Calu3 (cell line): ENCODE measurements around the gene E2F1. TPM values are rescaled to one million over a fixed set of nuclear protein-coding genes. Genes with fewer than 3 reads are reported as not detected.

Experiments
- BruUV-seq: library from RNA; stranded (reverse); fragments of 400-500 nt; replicated peaks from 2 replicates; lab custom pipeline; 2021; lab: Mats Ljungman, UMichigan
- CTCF ChIA-PET: fragments of 300-600 bp; sonication (Branson Sonifier 250); formaldehyde crosslinking; loops from one replicate; lab custom pipeline; 2022; ENCODE audit warnings: antibody characterized with exemption; lab: Charles Lee
- DNase-seq: peaks from one replicate; pipeline ENCODE4 v3.0.0; 2022
- H3K27ac Mint-ChIP-seq: one replicate; pipeline ENCODE4 v1.8.0; 2022; ENCODE audit warnings: mixed read lengths; ENCODE audit not compliant: unreplicated experiment
- H3K27me3 Mint-ChIP-seq: one replicate; pipeline ENCODE4 v1.8.0; 2022; ENCODE audit warnings: mixed read lengths; ENCODE audit not compliant: unreplicated experiment
- H3K36me3 Mint-ChIP-seq: one replicate; pipeline ENCODE4 v1.8.0; 2022; ENCODE audit warnings: mild to moderate bottlenecking, moderate library complexity, mixed read lengths; ENCODE audit not compliant: insufficient read depth, unreplicated experiment
- H3K4me1 Mint-ChIP-seq: one replicate; pipeline ENCODE4 v1.8.0; 2022; ENCODE audit warnings: mild to moderate bottlenecking, low read depth, mixed read lengths; ENCODE audit not compliant: unreplicated experiment
- H3K4me3 Mint-ChIP-seq: one replicate; pipeline ENCODE4 v1.8.0; 2022; ENCODE audit warnings: mild to moderate bottlenecking, low read depth, moderate library complexity, mixed read lengths; ENCODE audit not compliant: unreplicated experiment
- H3K9me3 Mint-ChIP-seq: one replicate; pipeline ENCODE4 v1.8.0; 2022; ENCODE audit warnings: low read depth, mixed read lengths; ENCODE audit not compliant: unreplicated experiment
- intact Hi-C: fragments of 100-400 bp; cut with micrococcal nuclease; formaldehyde crosslinking; loops from one replicate; pipeline ENCODE4 v1.10.0; 2022; ENCODE audit not compliant: unreplicated experiment
- total RNA-seq: library from RNA; stranded (reverse); gene quantifications from 2 replicates; pipeline ENCODE4 v1.2.3, GENCODE V29; 2022
- TF ChIP-seq, protein P1 (sequence below): fragments of 200-600 bp; IDR thresholded peaks from one replicate; pipeline ENCODE4 v1.8.0; 2022; ENCODE audit warnings: antibody characterized with exemption; ENCODE audit not compliant: unreplicated experiment

E2F1 gene
- total RNA-seq, 1 experiment from 2014 or later, result 62.3 TPM

GRCh38 chr20:33659341-33660034, 26.7 kb downstream of the E2F1 start:
- H3K27ac Mint-ChIP-seq, result no peak overlapping the region
- intact Hi-C loops, result loop anchor here (10.0 kb wide), 1 partner anchor 455 kb away; the partner anchor contains the start of gene EIF2S2
- CTCF ChIA-PET, result no interaction called here
- no TSS peak for BruUV-seq
- H3K9me3 Mint-ChIP-seq, result no peaks in the 10 kb centered on the region
- H3K36me3 Mint-ChIP-seq, result peaks cover 35% of the 10 kb centered on the region
- H3K4me1 Mint-ChIP-seq, result peaks cover 23% of the 10 kb centered on the region
- no peak for DNase-seq
- H3K27me3 Mint-ChIP-seq, result no peaks in the 10 kb centered on the region
- TF ChIP-seq, protein P1, sequence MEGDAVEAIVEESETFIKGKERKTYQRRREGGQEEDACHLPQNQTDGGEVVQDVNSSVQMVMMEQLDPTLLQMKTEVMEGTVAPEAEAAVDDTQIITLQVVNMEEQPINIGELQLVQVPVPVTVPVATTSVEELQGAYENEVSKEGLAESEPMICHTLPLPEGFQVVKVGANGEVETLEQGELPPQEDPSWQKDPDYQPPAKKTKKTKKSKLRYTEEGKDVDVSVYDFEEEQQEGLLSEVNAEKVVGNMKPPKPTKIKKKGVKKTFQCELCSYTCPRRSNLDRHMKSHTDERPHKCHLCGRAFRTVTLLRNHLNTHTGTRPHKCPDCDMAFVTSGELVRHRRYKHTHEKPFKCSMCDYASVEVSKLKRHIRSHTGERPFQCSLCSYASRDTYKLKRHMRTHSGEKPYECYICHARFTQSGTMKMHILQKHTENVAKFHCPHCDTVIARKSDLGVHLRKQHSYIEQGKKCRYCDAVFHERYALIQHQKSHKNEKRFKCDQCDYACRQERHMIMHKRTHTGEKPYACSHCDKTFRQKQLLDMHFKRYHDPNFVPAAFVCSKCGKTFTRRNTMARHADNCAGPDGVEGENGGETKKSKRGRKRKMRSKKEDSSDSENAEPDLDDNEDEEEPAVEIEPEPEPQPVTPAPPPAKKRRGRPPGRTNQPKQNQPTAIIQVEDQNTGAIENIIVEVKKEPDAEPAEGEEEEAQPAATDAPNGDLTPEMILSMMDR, result no peak
- no peak overlapping the region for H3K4me3 Mint-ChIP-seq

DNA sequence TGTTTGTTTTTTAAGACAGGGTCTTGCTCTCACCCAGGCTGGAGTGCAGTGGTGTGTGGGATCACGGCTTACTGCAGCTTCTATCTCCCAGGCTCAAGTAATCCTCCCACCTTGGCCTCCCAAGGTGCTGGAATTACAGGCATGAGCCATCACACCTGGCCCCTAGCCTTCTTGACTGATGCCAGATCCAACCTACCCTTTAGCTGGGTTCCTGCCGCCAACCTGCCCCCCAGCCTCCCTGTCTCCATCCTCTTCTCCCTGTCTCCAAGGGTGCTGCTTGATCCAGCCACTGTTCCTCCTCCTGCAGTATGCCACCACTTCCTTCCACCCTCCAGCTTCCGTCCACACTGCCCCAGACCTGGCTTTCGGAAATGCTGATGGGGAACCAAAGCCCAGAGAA, 27.3 kb downstream of the E2F1 start:
- H3K27me3 Mint-ChIP-seq, result no peaks in the 10 kb centered on the region
- no peak overlapping the region for H3K27ac Mint-ChIP-seq
- peaks cover 35% of the 10 kb centered on the region for H3K36me3 Mint-ChIP-seq
- no TSS peak for BruUV-seq
- peaks cover 23% of the 10 kb centered on the region for H3K4me1 Mint-ChIP-seq
- intact Hi-C loops, result no loop called here
- CTCF ChIA-PET, result no interaction called here
- DNase-seq, result no peak
- no peaks in the 10 kb centered on the region for H3K9me3 Mint-ChIP-seq
- H3K4me3 Mint-ChIP-seq, result no peak overlapping the region
- TF ChIP-seq, protein P1, result no peak

DNA sequence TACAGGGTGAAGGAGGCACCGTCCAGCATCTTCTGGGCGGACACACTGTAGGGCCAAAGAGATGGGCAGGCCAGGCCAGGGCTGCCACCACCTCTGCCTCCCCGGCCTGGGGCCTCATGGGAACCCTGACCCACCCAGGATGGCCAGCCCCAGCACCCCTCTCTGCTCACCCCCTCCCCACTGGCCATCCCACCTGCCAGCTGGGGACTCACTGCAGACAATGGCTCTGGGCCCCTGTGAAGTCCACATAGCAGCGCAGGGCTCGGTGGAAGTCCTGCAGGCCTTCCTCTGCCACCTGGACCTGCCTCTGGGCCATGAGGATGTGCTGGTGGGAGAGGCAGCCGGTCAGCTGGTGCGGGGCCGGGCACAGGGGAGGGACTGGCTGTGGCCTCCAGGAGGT, 27.7 kb downstream of the E2F1 start:
- H3K27ac Mint-ChIP-seq, result no peak overlapping the region

DNA sequence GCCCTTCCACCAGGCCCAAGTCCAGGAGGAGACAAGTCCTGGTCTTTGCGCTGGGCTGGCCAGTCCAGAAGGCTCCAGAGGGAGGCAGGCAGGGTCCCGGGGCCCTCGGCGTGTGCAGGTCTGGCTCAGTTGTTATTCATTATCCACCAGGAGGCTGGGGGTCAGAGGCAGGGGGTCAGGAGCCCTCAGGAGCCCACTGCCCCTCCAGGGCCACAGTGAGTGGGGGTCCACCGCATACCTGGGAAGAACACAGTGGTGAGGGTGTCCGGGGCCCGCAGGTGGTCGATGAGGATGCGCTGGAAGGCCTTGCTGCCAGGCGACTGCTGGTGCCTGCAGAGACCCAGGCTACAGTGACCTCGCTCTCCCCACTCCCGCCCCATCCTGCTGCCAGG, 28.5 kb downstream of the E2F1 start:
- intact Hi-C loops, result no loop called here
- Mint-ChIP-seq H3K4me3 (no peak overlapping the region), H3K27ac (no peak overlapping the region), H3K36me3 (peaks cover 35% of the 10 kb centered on the region), H3K9me3 (no peaks in the 10 kb centered on the region), H3K4me1 (peaks cover 31% of the 10 kb centered on the region), H3K27me3 (no peaks in the 10 kb centered on the region)
- no TSS peak for BruUV-seq
- TF ChIP-seq, protein P1, result no peak
- DNase-seq, result no peak
- CTCF ChIA-PET, result no interaction called here

More for the DNA sequence above, 27.7 kb downstream of the E2F1 start:
- Mint-ChIP-seq H3K4me3 (no peak overlapping the region), H3K9me3 (no peaks in the 10 kb centered on the region), H3K27me3 (no peaks in the 10 kb centered on the region), H3K4me1 (peaks cover 27% of the 10 kb centered on the region), H3K36me3 (peaks cover 35% of the 10 kb centered on the region)
- intact Hi-C loops, result no loop called here
- no peak for DNase-seq
- TF ChIP-seq, protein P1, result no peak
- no TSS peak for BruUV-seq
- CTCF ChIA-PET, result no interaction called here
